HG02981 (cell line): ENCODE measurements around the gene ACBD6.

Experiments
- ATAC-seq: cut with Tn5 transposase; IDR thresholded peaks from one replicate; pipeline ENCODE4 v1.9.1; 2021; ENCODE audit warnings: mild to moderate bottlenecking, moderate library complexity; ENCODE audit not compliant: unreplicated experiment

The ACBD6 gene

GRCh38 chr1:180525715-180526039, 23.3 kb upstream of the ACBD6 start:
- ATAC-seq, result no peak

GRCh38 chr1:180524915-180525714, 22.7 kb upstream of the ACBD6 start:
- ATAC-seq, result no peak

GRCh38 chr1:180524160-180524914, 22.0 kb upstream of the ACBD6 start:
- no peak for ATAC-seq

GRCh38 chr1:180522213-180522515, 19.8 kb upstream of the ACBD6 start:
- ATAC-seq, result no peak

GRCh38 chr1:180521474-180522212, 19.3 kb upstream of the ACBD6 start:
- no peak for ATAC-seq

- ATAC-seq, result no peak
Measured at GRCh38 chr1:180519846-180520245, 17.5 kb upstream of the ACBD6 start.

GRCh38 chr1:180515857-180516388, 13.5 kb upstream of the ACBD6 start:
- peak; percentile 90 for ATAC-seq

- ATAC-seq, result no peak
Measured at GRCh38 chr1:180515364-180515763, 13.0 kb upstream of the ACBD6 start.

GRCh38 chr1:180513531-180513930, 11.2 kb upstream of the ACBD6 start:
- ATAC-seq, result no peak

GRCh38 chr1:180510882-180511281, 8.5 kb upstream of the ACBD6 start:
- ATAC-seq, result no peak

- no peak for ATAC-seq
Measured at GRCh38 chr1:180508725-180509097, 6.3 kb upstream of the ACBD6 start.

- ATAC-seq, result no peak
Measured at GRCh38 chr1:180507795-180508724, 5.7 kb upstream of the ACBD6 start.

- ATAC-seq, result no peak
Measured at GRCh38 chr1:180505732-180506335, 3.5 kb upstream of the ACBD6 start.

- no peak for ATAC-seq
Measured at GRCh38 chr1:180504186-180504585, 1.8 kb upstream of the ACBD6 start.

- no peak for ATAC-seq
Measured at GRCh38 chr1:180503280-180503862, 994 bp upstream of the ACBD6 start.

GRCh38 chr1:180501865-180502360, 464 bp downstream of the ACBD6 start:
- ATAC-seq, result peak; percentile 33

- ATAC-seq, result no peak
Measured at GRCh38 chr1:180500689-180501088, 1.7 kb downstream of the ACBD6 start.

- ATAC-seq, result no peak
Measured at GRCh38 chr1:180498594-180498993, 3.8 kb downstream of the ACBD6 start.

GRCh38 chr1:180497826-180498225, 4.6 kb downstream of the ACBD6 start:
- no peak for ATAC-seq

- no peak for ATAC-seq
Measured at GRCh38 chr1:180494370-180494769, 8.0 kb downstream of the ACBD6 start.
